Neural progenitor cell (in vitro differentiated cells): ENCODE measurements around the gene SH2D3A. TPM values are rescaled to one million over a fixed set of nuclear protein-coding genes. Genes with fewer than 3 reads are reported as not detected.
"Not testable (repeated sequence)": the region's sequence is repeated elsewhere in the genome, so short reads cannot be mapped to it uniquely, and the experiment has no call there.

ENCODE experiments used
- DNase-seq: peaks from one replicate; pipeline ENCODE4 v3.0.0-alpha.2; 2016; ENCODE audit warnings: low spot score
- H2AFZ ChIP-seq: fragments of 200-600 bp; sonication (generic); replicated peaks from 2 replicates; pipeline ENCODE4 v1.6.1; 2016; ENCODE audit warnings: antibody characterized with exemption
- H3F3A ChIP-seq: fragments of 200-600 bp; sonication (generic); 2 replicates; pipeline ENCODE4 v1.6.1; 2016; ENCODE audit warnings: antibody characterized with exemption, low read depth
- H3K27ac ChIP-seq: fragments of 200-600 bp; sonication (generic); 2 replicates; pipeline ENCODE4 v1.5.1; 2016; ENCODE audit warnings: mild to moderate bottlenecking
- H3K27me3 ChIP-seq: fragments of 200-600 bp; sonication (generic); 2 replicates; pipeline ENCODE4 v1.6.1; 2016; ENCODE audit warnings: mild to moderate bottlenecking, moderate library complexity
- H3K36me3 ChIP-seq: fragments of 200-600 bp; sonication (generic); 2 replicates; pipeline ENCODE4 v1.5.1; 2016
- H3K4me1 ChIP-seq: fragments of 200-600 bp; sonication (generic); 2 replicates; pipeline ENCODE4 v1.6.1; 2016; ENCODE audit warnings: mixed run types
- H3K4me2 ChIP-seq: fragments of 200-600 bp; sonication (generic); 2 replicates; pipeline ENCODE4 v1.6.1; 2016
- H3K4me3 ChIP-seq: fragments of 200-600 bp; sonication (generic); 2 replicates; pipeline ENCODE4 v1.5.1; 2016
- H3K79me2 ChIP-seq: fragments of 200-600 bp; sonication (generic); 2 replicates; pipeline ENCODE4 v1.6.1; 2016; ENCODE audit warnings: low read depth
- H3K9ac ChIP-seq: fragments of 200-600 bp; sonication (generic); 2 replicates; pipeline ENCODE4 v1.6.1; 2016
- H3K9me3 ChIP-seq: fragments of 200-600 bp; sonication (generic); 2 replicates; pipeline ENCODE4 v1.5.1; 2016; ENCODE audit warnings: low read depth
- H4K20me1 ChIP-seq: fragments of 200-600 bp; sonication (generic); 2 replicates; pipeline ENCODE4 v1.6.1; 2016; ENCODE audit warnings: low read depth
- H3K27ac Mint-ChIP-seq: 3 replicates; pipeline ENCODE4 v1.8.0; 2021; ENCODE audit warnings: mixed read lengths
- H3K27me3 Mint-ChIP-seq: 2 replicates; pipeline ENCODE4 v1.8.0; 2022; ENCODE audit warnings: low read depth, mild to moderate bottlenecking, inconsistent platforms, moderate library complexity, mixed read lengths; ENCODE audit not compliant: insufficient read depth
- H3K36me3 Mint-ChIP-seq: 3 replicates; pipeline ENCODE4 v1.8.0; 2021; ENCODE audit warnings: mixed read lengths
- H3K4me1 Mint-ChIP-seq: 3 replicates; pipeline ENCODE4 v1.8.0; 2021; ENCODE audit warnings: mixed read lengths
- H3K4me3 Mint-ChIP-seq: 3 replicates; pipeline ENCODE4 v1.8.0; 2021; ENCODE audit warnings: mild to moderate bottlenecking, moderate library complexity, mixed read lengths
- H3K9me3 Mint-ChIP-seq: 3 replicates; pipeline ENCODE4 v1.8.0; 2020; ENCODE audit warnings: mixed read lengths
- CTCF ChIP-seq: fragments of 200-600 bp; sonication (generic); IDR thresholded peaks from 2 replicates; pipeline ENCODE4 v1.5.1; 2017; ENCODE audit warnings: antibody characterized with exemption, mild to moderate bottlenecking
- EZH2 ChIP-seq: fragments of 200-600 bp; sonication (generic); IDR thresholded peaks from 2 replicates; pipeline ENCODE4 v1.6.1; 2017; ENCODE audit warnings: antibody characterized with exemption, mild to moderate bottlenecking, moderate library complexity
- EZH2phosphoT487 ChIP-seq: fragments of 200-600 bp; sonication (generic); IDR thresholded peaks from 2 replicates; pipeline ENCODE4 v1.6.1; 2017; ENCODE audit warnings: antibody characterized with exemption
- total RNA-seq: library from RNA; depleted of rRNA; stranded (reverse); fragments of >200 nt; gene quantifications from 2 replicates; pipeline ENCODE4 v1.2.3, GENCODE V29; 2015; ENCODE audit warnings: low replicate concordance

The SH2D3A gene
- total RNA-seq, 1 donor from 2014 or later = 0.65 TPM

DNA sequence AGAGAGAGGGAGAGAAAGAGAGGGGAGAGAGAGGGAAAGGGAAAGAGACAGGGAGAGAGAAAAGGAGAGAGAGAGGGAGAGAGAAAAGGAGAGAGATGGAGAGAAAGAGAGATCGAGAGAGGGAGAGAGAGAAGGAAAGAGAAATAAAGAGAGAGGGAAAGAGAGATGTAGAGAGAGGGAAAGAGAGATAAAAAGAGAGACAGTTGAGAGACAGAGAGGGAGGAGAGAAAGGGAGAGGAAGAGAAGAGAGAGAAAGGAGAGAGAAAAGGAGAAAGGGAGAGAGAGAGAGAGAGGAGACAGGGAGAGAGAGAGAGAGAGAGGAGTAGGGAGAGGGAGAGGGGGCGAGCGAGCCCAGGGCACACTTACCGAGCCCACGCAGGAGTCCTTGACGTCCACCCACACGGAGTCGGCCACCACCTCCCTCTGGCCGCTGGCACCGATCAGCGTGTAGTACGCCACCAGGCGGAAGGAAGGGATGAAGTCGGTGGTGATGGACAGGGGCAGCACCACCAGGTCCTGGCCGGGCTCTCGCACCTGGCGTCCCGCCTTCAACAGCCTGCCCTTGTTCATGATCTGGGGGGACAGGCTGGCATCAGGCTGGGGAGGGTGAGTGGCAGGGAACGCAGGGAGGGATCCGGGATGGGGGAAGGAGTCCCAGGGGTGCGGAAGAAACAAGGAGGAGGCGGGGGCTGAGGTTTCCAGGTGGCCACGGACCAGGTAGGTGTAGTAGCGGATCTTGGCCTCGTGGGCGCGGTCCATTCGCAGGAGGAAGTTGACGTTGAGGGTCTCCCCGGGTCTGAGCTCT lies 56.8 kb downstream of the SH2D3A start:
- no peaks in the 10 kb centered on the region for H3K9me3 ChIP-seq
- H3K79me2 ChIP-seq = no peaks in the 10 kb centered on the region
- no peaks in the 10 kb centered on the region for H3F3A ChIP-seq
- Mint-ChIP-seq H3K27ac (no peak overlapping the region), H3K9me3 (peaks cover 2% of the 10 kb centered on the region), H3K36me3 (no peaks in the 10 kb centered on the region), H3K4me1 (no peaks in the 10 kb centered on the region), H3K27me3 (peaks cover 35% of the 10 kb centered on the region), H3K4me3 (no peak overlapping the region)
- peak overlapping the region; percentile 12 for H3K4me2 ChIP-seq
- DNase-seq = peak; percentile 60
- no peaks in the 10 kb centered on the region for H4K20me1 ChIP-seq
- H3K36me3 ChIP-seq = no peaks in the 10 kb centered on the region
- peak overlapping the region; percentile 93 for H2AFZ ChIP-seq
- H3K4me1 ChIP-seq = no peaks in the 10 kb centered on the region
- peak overlapping the region; percentile 7 for H3K4me3 ChIP-seq
- TF ChIP-seq CTCF = peak; percentile 48
- no peak for TF ChIP-seq EZH2phosphoT487
- peak; percentile 43 for TF ChIP-seq EZH2
- no peak overlapping the region for H3K27ac ChIP-seq
- H3K27me3 ChIP-seq = peaks cover 43% of the 10 kb centered on the region
- H3K9ac ChIP-seq = no peak overlapping the region

GRCh38 chr19:6709549-6709948 lies 57.7 kb downstream of the SH2D3A start:
- H3K4me3 ChIP-seq = no peak overlapping the region
- H3K4me3 Mint-ChIP-seq = no peak overlapping the region
- H3K79me2 ChIP-seq = no peaks in the 10 kb centered on the region
- no peaks in the 10 kb centered on the region for H3F3A ChIP-seq
- no peaks in the 10 kb centered on the region for H3K36me3 Mint-ChIP-seq
- no peak overlapping the region for H3K27ac ChIP-seq
- no peak for TF ChIP-seq CTCF
- no peaks in the 10 kb centered on the region for H3K9me3 ChIP-seq
- H3K4me2 ChIP-seq = no peak overlapping the region
- DNase-seq = no peak
- no peak overlapping the region for H2AFZ ChIP-seq
- H3K9ac ChIP-seq = no peak overlapping the region
- no peaks in the 10 kb centered on the region for H3K4me1 Mint-ChIP-seq
- H3K9me3 Mint-ChIP-seq = peaks cover 2% of the 10 kb centered on the region
- H3K36me3 ChIP-seq = no peaks in the 10 kb centered on the region
- peaks cover 43% of the 10 kb centered on the region for H3K27me3 ChIP-seq
- H3K27ac Mint-ChIP-seq = no peak overlapping the region
- H4K20me1 ChIP-seq = no peaks in the 10 kb centered on the region
- peaks cover 35% of the 10 kb centered on the region for H3K27me3 Mint-ChIP-seq
- H3K4me1 ChIP-seq = no peaks in the 10 kb centered on the region

GRCh38 chr19:6708913-6709312 lies 58.3 kb downstream of the SH2D3A start:
- peaks cover 35% of the 10 kb centered on the region for H3K27me3 Mint-ChIP-seq
- H3K4me3 ChIP-seq, H3K36me3 ChIP-seq, H3K9ac ChIP-seq, DNase-seq, H2AFZ ChIP-seq, H3F3A ChIP-seq, H3K9me3 ChIP-seq, H3K4me1 Mint-ChIP-seq, H3K4me1 ChIP-seq, H3K27ac ChIP-seq, H4K20me1 ChIP-seq, H3K27ac Mint-ChIP-seq, H3K9me3 Mint-ChIP-seq, H3K36me3 Mint-ChIP-seq, H3K79me2 ChIP-seq, H3K4me3 Mint-ChIP-seq, H3K4me2 ChIP-seq: not testable (repeated sequence)
- peaks cover 43% of the 10 kb centered on the region for H3K27me3 ChIP-seq

DNA sequence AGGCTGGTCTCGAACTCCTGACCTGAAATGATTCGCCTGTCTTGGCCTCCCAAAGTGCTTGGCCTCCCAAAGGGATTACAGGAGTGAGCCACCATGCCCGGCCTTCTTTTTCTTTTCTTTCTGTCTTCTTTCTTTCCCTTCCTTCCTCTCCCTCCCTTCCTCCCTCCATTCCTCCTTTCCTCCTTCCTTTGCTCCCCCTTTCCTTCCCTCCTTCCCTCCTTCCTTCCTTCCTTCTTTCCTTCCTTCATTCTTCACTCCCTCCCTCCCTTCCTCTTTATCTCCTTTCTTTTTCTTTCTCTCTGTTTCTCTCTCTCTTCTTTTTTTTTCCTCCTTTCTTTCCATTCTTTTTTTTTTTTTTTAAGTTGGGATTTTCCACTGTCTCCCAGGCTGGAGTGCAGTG lies 58.9 kb downstream of the SH2D3A start:
- H3K9ac ChIP-seq = no peak overlapping the region
- Mint-ChIP-seq H3K27ac (no peak overlapping the region), H3K4me3 (no peak overlapping the region), H3K4me1 (no peaks in the 10 kb centered on the region), H3K27me3 (peaks cover 35% of the 10 kb centered on the region), H3K36me3 (no peaks in the 10 kb centered on the region), H3K9me3 (peaks cover 2% of the 10 kb centered on the region)
- H3K36me3 ChIP-seq = no peaks in the 10 kb centered on the region
- DNase-seq = no peak
- no peak overlapping the region for H3K4me3 ChIP-seq
- no peak overlapping the region for H2AFZ ChIP-seq
- no peaks in the 10 kb centered on the region for H4K20me1 ChIP-seq
- no peaks in the 10 kb centered on the region for H3K79me2 ChIP-seq
- H3F3A ChIP-seq = no peaks in the 10 kb centered on the region
- no peak overlapping the region for H3K27ac ChIP-seq
- H3K27me3 ChIP-seq = peaks cover 43% of the 10 kb centered on the region
- no peaks in the 10 kb centered on the region for H3K9me3 ChIP-seq
- TF ChIP-seq CTCF (no peak), EZH2phosphoT487 (no peak), EZH2 (no peak)
- H3K4me2 ChIP-seq = no peak overlapping the region
- H3K4me1 ChIP-seq = no peaks in the 10 kb centered on the region
